Measurements from ENCODE around the gene MYL6B. TPM values are rescaled to one million over a fixed set of nuclear protein-coding genes. Genes with fewer than 3 reads are reported as not detected.

The MYL6B gene
- total RNA-seq, 1 experiment from 2014 or later: 153 TPM

GRCh38 chr12:56164345-56164729 lies 11.9 kb downstream of the MYL6B start:
- H2AFZ ChIP-seq (ENCODE audit: low read length): no peak overlapping the region
- peaks cover 17% of the 10 kb centered on the region for H3K4me1 ChIP-seq (ENCODE audit: insufficient read depth, low read length)
- H3K27ac ChIP-seq (ENCODE audit: low read length): no peak overlapping the region
- peaks cover 50% of the 10 kb centered on the region for H3K36me3 ChIP-seq (ENCODE audit: low read depth, low read length)
- CTCF ChIA-PET: no interaction called here
- H3K9ac ChIP-seq (ENCODE audit: low read length): no peak overlapping the region
- peaks cover 26% of the 10 kb centered on the region for H4K20me1 ChIP-seq (ENCODE audit: low read length)
- POLR2A ChIA-PET (ENCODE audit: unreplicated experiment): no interaction called here
- H3K27me3 ChIP-seq (ENCODE audit: low read length): no peaks in the 10 kb centered on the region
- no peak for DNase-seq
- no peak for ATAC-seq
- H3K4me3 ChIP-seq (ENCODE audit: low read length): no peak overlapping the region
- BruUV-seq (replicated peaks): no TSS peak
- intact Hi-C loops (cut with micrococcal nuclease): no loop called here
- peaks cover 13% of the 10 kb centered on the region for H3F3A ChIP-seq (ENCODE audit: low read length, unreplicated experiment)
- peaks cover 26% of the 10 kb centered on the region for H3K79me2 ChIP-seq (ENCODE audit: low read length)
- no peak for TF ChIP-seq EZH2 (IDR thresholded peaks at IDR 0.05; ENCODE audit: low read length, unreplicated experiment)
- TF ChIP-seq CTCF (conservative IDR thresholded peaks at IDR 0.05; ENCODE audit: low read depth, low read length): no peak
- no peak for TF ChIP-seq EZH2phosphoT487 (IDR thresholded peaks at IDR 0.05; ENCODE audit: borderline replicate concordance, low read length)
- no peak overlapping the region for H3K4me2 ChIP-seq (ENCODE audit: low read length)
- no peaks in the 10 kb centered on the region for H3K9me3 ChIP-seq (ENCODE audit: low read length)
- no peaks in the 10 kb centered on the region for H3K9me2 ChIP-seq (replicated peaks; ENCODE audit: low read length)

GRCh38 chr12:56165369-56165768 lies 13.0 kb downstream of the MYL6B start:
- no TSS peak for BruUV-seq (replicated peaks)
- ATAC-seq: no peak
- Histone ChIP-seq H3F3A (ENCODE audit: low read length, unreplicated experiment) (peaks cover 13% of the 10 kb centered on the region), H3K27me3 (ENCODE audit: low read length) (no peaks in the 10 kb centered on the region), H3K9me3 (ENCODE audit: low read length) (no peaks in the 10 kb centered on the region), H4K20me1 (ENCODE audit: low read length) (peaks cover 16% of the 10 kb centered on the region), H3K27ac (ENCODE audit: low read length) (no peak overlapping the region), H3K4me2 (ENCODE audit: low read length) (no peak overlapping the region), H3K79me2 (ENCODE audit: low read length) (peaks cover 15% of the 10 kb centered on the region), H3K4me1 (ENCODE audit: insufficient read depth, low read length) (peaks cover 7% of the 10 kb centered on the region), H3K4me3 (ENCODE audit: low read length) (no peak overlapping the region), H3K36me3 (ENCODE audit: low read depth, low read length) (peaks cover 43% of the 10 kb centered on the region), H3K9ac (ENCODE audit: low read length) (no peak overlapping the region), H3K9me2 (replicated peaks; ENCODE audit: low read length) (no peaks in the 10 kb centered on the region), H2AFZ (ENCODE audit: low read length) (no peak overlapping the region)
- ChIA-PET CTCF (no interaction called here), POLR2A (ENCODE audit: unreplicated experiment) (interaction anchor here (0.6 kb wide), 1 partner anchor 194 kb away, joined by 3 read pairs; no protein-coding TSS in a partner anchor)
- intact Hi-C loops (cut with micrococcal nuclease): no loop called here
- DNase-seq: no peak
- TF ChIP-seq CTCF (conservative IDR thresholded peaks at IDR 0.05; ENCODE audit: low read depth, low read length) (no peak), EZH2 (IDR thresholded peaks at IDR 0.05; ENCODE audit: low read length, unreplicated experiment) (no peak)

- Histone ChIP-seq H4K20me1 (ENCODE audit: low read length) (no peaks in the 10 kb centered on the region), H3K27ac (ENCODE audit: low read length) (no peak overlapping the region), H3K4me1 (ENCODE audit: insufficient read depth, low read length) (no peaks in the 10 kb centered on the region), H3K9ac (ENCODE audit: low read length) (no peak overlapping the region), H3K9me2 (replicated peaks; ENCODE audit: low read length) (no peaks in the 10 kb centered on the region), H3K79me2 (ENCODE audit: low read length) (no peaks in the 10 kb centered on the region), H3K4me2 (ENCODE audit: low read length) (no peak overlapping the region), H3F3A (ENCODE audit: low read length, unreplicated experiment) (peaks cover 4% of the 10 kb centered on the region), H3K4me3 (ENCODE audit: low read length) (no peak overlapping the region), H3K9me3 (ENCODE audit: low read length) (no peaks in the 10 kb centered on the region), H3K36me3 (ENCODE audit: low read depth, low read length) (peaks cover 32% of the 10 kb centered on the region), H3K27me3 (ENCODE audit: low read length) (no peaks in the 10 kb centered on the region), H2AFZ (ENCODE audit: low read length) (no peak overlapping the region)
- ATAC-seq: no peak
- DNase-seq: no peak
- ChIA-PET POLR2A (ENCODE audit: unreplicated experiment) (no interaction called here), CTCF (no interaction called here)
- intact Hi-C loops (cut with micrococcal nuclease): no loop called here
- TF ChIP-seq EZH2phosphoT487 (IDR thresholded peaks at IDR 0.05; ENCODE audit: borderline replicate concordance, low read length) (no peak), CTCF (conservative IDR thresholded peaks at IDR 0.05; ENCODE audit: low read depth, low read length) (no peak), EZH2 (IDR thresholded peaks at IDR 0.05; ENCODE audit: low read length, unreplicated experiment) (no peak)
- no TSS peak for BruUV-seq (replicated peaks)
Measured at GRCh38 chr12:56169229-56169759, 16.9 kb downstream of the MYL6B start.
